ENCODE measurements around the gene SELPLG.
"Not testable (repeated sequence)": the region's sequence is repeated elsewhere in the genome, so short reads cannot be mapped to it uniquely, and the experiment has no call there.

The SELPLG gene

GRCh38 chr12:108633534-108634248 lies at the start of gene SELPLG:
Gene SELPLG, minus strand, starts transcription at chr12:108633894. Its CDS starts 9,587 bp downstream, at chr12:108624307.
- DNase-seq, result peak in 9 of 14 donors; percentile 27 to 65 (median 51)

GRCh38 chr12:108681317-108681716 lies 47.6 kb upstream of the SELPLG start:
- DNase-seq, result no peak

- no peak for DNase-seq
Measured at GRCh38 chr12:108679106-108679681, 45.5 kb upstream of the SELPLG start.

GRCh38 chr12:108678104-108678730 lies 44.5 kb upstream of the SELPLG start:
- DNase-seq, result no peak

GRCh38 chr12:108677381-108677780 lies 43.7 kb upstream of the SELPLG start:
- no peak for DNase-seq

- no peak for DNase-seq
Measured at GRCh38 chr12:108676707-108677106, 43.0 kb upstream of the SELPLG start.

GRCh38 chr12:108675792-108676191 lies 42.1 kb upstream of the SELPLG start:
- DNase-seq, result no peak

- no peak for DNase-seq
Measured at GRCh38 chr12:108672054-108672453, 38.4 kb upstream of the SELPLG start.

- no peak for DNase-seq
Measured at GRCh38 chr12:108671110-108671509, 37.4 kb upstream of the SELPLG start.

GRCh38 chr12:108670066-108670631 lies 36.5 kb upstream of the SELPLG start:
- no peak for DNase-seq

GRCh38 chr12:108668542-108668941 lies 34.8 kb upstream of the SELPLG start:
- DNase-seq, result no peak

GRCh38 chr12:108668063-108668462 lies 34.4 kb upstream of the SELPLG start:
- DNase-seq, result no peak

GRCh38 chr12:108667349-108667748 lies 33.7 kb upstream of the SELPLG start:
- no peak for DNase-seq

GRCh38 chr12:108666401-108666881 lies 32.7 kb upstream of the SELPLG start:
- peak in 7 of 14 donors; percentile 17 to 67 (median 28) for DNase-seq

GRCh38 chr12:108665608-108666202 lies 32.0 kb upstream of the SELPLG start:
- DNase-seq, result no peak

GRCh38 chr12:108664338-108665258 lies 30.9 kb upstream of the SELPLG start:
- DNase-seq, result peak in 12 of 14 donors; percentile 17 to 82 (median 68)

GRCh38 chr12:108663324-108664015 lies 29.8 kb upstream of the SELPLG start:
- DNase-seq, result no peak

GRCh38 chr12:108658115-108658514 lies 24.4 kb upstream of the SELPLG start:
- not testable (repeated sequence) for DNase-seq

GRCh38 chr12:108657130-108657745 lies 23.5 kb upstream of the SELPLG start:
- DNase-seq, result no peak

- not testable (repeated sequence) for DNase-seq
Measured at GRCh38 chr12:108656247-108656646, 22.6 kb upstream of the SELPLG start.

GRCh38 chr12:108655812-108656175 lies 22.1 kb upstream of the SELPLG start:
- not testable (repeated sequence) for DNase-seq
